Renal cortex interstitium (tissue), 11 donors: ENCODE measurements around the gene MIS18BP1. TPM values are rescaled to one million over a fixed set of nuclear protein-coding genes. Genes with fewer than 3 reads are reported as not detected.

Experiments used
- DNase-seq, 11 donors: peaks; one replicate each; pipeline ENCODE4 v3.0.0-alpha.2; 2013; ENCODE audit warnings: low read depth in 9 of 11, low spot score in 4 of 11; ENCODE audit errors: extremely low read depth in 1 of 11
- polyA plus RNA-seq, 3 donors: library from polyadenylated mRNA; unstranded; fragments of 120-200 nt; gene quantifications; one replicate each; pipeline ENCODE4 v1.2.1, GENCODE V29; 2013; ENCODE audit not compliant: insufficient read length in 3 of 3

The MIS18BP1 gene
- polyA plus RNA-seq, 3 donors: 38.4 to 48.9 (median 46.9) TPM

GRCh38 chr14:45185100-45185814, 67.7 kb downstream of the MIS18BP1 start:
- no peak for DNase-seq

GRCh38 chr14:45181806-45182205, 71.2 kb downstream of the MIS18BP1 start:
- DNase-seq: no peak

GRCh38 chr14:45181329-45181728, 71.7 kb downstream of the MIS18BP1 start:
- no peak for DNase-seq

- no peak for DNase-seq
These were observed 75.9 kb downstream of the MIS18BP1 start for GRCh38 chr14:45177076-45177475.

GRCh38 chr14:45169906-45170305, 83.1 kb downstream of the MIS18BP1 start:
- no peak for DNase-seq

GRCh38 chr14:45156067-45156466, 96.9 kb downstream of the MIS18BP1 start:
- no peak for DNase-seq

Other genes starting within 250 kb of the MIS18BP1 start
- gene PRPF39, start 169.1 kb downstream of the MIS18BP1 start, polyA plus RNA-seq: 10 to 100 TPM; 66.2 to 78.8 (median 72.7) TPM
- 100 to 1,000 TPM; 118 to 147 (median 122) TPM for gene FKBP3, start 118.7 kb downstream of the MIS18BP1 start, polyA plus RNA-seq
- 10 to 100 TPM; 10.2 to 12.2 (median 11.1) TPM for gene FANCM, start 117.3 kb downstream of the MIS18BP1 start, polyA plus RNA-seq